ENCODE data around the gene HAUS8.
"Not testable (repeated sequence)": the region's sequence is repeated elsewhere in the genome, so short reads cannot be mapped to it uniquely, and the experiment has no call there.

The HAUS8 gene, protein sequence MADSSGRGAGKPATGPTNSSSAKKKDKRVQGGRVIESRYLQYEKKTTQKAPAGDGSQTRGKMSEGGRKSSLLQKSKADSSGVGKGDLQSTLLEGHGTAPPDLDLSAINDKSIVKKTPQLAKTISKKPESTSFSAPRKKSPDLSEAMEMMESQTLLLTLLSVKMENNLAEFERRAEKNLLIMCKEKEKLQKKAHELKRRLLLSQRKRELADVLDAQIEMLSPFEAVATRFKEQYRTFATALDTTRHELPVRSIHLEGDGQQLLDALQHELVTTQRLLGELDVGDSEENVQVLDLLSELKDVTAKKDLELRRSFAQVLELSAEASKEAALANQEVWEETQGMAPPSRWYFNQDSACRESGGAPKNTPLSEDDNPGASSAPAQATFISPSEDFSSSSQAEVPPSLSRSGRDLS

DNA sequence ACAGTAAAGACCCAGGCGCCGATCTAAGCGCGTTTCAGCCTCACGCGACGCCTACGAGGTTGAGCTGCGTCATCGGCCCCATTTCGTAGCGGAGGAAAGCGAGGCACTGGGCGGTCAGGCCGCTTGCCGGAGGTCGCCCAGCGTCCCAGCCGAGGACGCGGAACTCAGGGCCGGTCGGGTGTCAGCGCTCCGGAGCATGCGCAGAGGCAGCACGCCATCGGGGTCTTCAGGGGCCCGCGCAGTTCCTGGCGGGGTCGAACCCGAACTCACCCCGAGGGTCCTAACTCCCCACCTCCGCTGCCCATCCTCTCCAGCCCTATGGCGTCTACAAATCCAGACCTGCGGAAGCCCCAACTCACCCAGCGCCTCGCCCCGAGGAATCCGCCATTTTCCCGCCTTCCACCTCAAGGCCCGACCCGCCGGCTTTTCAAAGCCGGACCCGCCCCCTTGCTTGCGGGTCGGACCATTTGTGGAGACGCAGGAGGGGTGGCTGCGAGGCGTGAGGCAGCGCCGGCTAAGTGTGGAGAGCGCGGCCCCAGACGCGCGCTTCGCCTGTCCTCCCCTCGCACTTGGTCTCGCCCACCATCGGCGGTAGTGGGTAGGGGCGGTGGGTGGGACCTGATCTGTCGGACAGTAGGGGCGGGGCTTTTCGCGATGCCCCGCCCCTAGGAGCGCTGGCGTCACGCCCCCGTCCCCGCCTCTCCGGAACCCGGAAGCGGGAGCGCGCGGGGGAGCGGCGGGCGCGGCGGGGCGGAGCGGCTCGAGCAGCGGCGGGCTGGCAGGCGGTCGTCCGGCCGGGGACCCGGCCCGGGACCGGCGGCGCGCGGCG is at the start of gene HAUS8, which contains the start of gene MYO9B:
HAUS8 (minus strand) TSS at position 418 of the 829 bp plus-strand sequence; CDS start at position 388, 30 bp downstream.
MYO9B (plus strand) TSS at position 743 of the 829 bp plus-strand sequence. CDS start 25,941 bp downstream, outside the sequence.
- peak; percentile 66 to 100 (median 98) for DNase-seq

DNA sequence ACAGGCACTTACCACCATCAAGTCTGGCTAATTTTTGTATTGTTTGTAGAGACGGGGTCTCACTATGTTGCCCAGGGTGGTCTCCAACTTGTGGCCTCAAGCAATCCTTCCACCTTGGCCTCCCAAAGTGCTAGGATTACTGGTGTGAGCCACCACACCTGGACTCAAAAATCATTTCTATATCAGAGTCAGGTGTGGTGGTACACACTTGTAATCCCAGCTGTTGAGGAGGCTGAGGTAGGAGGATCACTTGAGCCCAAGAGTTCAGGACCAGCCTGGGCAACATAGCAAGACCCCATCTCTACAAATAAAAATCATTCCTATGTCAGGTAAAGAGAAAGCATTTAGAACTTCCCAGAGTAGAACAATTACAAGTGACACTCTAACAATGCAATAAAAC is 48.8 kb upstream of the HAUS8 start:
- no peak for DNase-seq

DNA sequence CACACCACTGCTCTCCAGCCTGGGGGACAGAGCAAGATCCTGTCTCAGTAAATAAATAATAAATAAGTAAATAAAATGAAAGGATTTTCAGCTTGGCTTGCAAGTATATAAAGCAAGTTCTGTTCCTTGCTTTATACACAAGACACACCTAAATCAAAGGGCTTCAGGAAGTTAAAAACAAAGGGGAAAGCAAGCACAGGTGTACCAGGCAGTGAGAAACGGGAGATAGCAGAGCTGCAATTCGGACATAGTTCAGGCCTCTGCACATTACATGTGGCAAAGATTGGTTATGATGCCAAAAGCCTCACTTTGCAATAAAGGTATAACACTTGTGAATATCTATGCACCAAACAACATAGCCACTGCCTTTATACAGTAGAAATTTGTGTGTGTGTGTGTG is 47.8 kb upstream of the HAUS8 start:
- DNase-seq = no peak

DNA sequence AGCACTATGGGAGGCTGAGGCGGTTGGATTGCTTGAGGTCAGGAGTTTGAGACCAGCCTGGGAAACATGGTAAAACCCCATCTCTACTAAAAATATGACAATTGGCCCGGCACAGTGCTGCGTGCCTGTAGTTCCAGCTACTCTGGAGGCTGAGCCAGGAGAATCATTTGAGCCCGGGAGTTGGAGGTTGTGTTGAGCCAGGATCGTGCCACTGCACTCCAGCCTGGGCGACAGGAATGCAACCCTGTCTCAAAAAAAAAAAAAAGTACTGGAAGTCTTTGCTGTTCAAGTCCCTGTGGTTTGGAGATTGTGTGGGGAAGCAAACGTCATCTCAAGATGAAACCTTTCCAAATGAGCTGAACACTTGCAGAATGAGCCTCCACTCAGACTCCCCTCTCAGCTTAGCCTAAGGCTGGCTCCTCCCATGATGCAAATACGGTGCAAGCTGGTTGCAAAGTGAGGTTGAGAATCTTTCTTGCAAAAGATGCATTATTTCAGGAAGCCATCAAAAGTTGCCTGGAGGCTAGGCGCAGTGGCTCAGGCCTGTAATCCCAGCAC is 46.6 kb upstream of the HAUS8 start:
- DNase-seq = no peak

DNA sequence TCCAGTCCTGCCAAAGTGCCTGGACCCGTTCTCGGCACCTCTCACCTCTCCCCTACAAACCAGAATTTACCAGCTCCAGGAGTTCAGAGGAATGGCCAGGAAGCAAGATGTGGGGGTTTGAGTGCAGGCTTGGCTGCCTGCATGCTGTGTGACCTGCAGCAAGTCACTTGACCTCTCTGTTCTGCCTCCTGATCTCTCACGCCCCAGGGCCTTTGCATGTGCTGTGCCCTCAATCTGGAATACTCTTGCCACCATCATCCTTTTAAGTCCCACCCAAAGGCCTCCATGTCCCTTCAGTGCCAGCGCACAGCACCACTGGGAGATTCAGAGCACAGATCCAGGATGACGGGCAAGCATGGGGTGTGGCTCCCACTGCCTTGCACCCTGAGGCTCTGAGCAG is 43.7 kb upstream of the HAUS8 start:
- DNase-seq = no peak

DNA sequence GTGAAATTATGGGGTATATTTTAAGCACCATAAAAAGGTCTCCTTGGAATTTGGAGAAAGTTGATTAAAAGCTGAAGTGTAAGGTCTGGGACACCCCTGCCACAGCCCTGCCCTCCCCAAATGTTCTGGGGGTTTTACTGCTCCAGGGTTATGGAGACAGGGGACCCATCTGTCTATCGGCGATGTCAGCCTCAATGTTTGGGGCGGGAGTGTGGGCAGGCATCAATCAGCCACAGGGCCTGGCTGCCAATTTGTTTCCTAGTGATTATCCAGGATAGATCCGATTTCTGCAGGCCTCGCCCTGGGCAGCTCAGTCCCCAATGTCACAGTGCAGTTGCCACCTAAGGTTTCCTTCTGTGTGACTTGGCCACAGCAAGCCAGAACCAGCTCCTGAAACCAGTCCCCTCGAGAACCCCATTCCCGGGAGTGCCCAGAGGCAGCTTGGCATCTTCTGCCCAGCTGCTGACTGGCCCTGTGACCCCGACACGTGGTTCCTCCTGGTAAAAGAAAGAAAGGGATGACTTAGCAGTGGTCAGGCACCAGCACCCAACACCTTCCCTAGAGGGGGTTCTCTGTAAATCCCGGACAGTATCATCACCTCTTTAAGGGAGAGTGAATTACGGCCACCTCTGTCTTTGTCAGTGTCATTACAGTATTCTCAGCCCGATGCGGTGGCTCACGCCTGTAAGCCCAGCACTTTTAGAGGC is 41.9 kb upstream of the HAUS8 start:
- peak in 18 of 51 donors; percentile 5 to 44 (median 19) for DNase-seq

DNA sequence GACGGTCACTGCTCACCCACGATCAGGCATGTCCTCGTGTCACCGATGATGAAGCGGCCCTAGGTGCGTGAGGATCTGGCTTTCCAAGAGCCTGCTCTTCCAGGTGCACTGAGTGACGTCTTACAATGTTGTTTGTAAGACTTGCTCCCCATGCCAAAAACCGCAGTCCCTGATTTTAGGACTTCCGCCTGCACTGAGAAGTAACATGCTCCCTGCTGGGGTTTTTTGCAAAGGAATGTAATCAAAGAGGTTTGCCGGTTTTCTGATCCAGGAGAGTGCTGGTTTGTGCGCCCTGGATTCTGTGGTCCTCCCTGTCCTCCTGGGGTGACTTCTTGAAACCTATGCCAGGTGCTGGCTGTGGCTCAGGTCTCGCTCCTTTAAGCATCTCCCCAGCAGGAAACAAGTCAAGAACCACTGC is 39.2 kb upstream of the HAUS8 start:
- no peak for DNase-seq

DNA sequence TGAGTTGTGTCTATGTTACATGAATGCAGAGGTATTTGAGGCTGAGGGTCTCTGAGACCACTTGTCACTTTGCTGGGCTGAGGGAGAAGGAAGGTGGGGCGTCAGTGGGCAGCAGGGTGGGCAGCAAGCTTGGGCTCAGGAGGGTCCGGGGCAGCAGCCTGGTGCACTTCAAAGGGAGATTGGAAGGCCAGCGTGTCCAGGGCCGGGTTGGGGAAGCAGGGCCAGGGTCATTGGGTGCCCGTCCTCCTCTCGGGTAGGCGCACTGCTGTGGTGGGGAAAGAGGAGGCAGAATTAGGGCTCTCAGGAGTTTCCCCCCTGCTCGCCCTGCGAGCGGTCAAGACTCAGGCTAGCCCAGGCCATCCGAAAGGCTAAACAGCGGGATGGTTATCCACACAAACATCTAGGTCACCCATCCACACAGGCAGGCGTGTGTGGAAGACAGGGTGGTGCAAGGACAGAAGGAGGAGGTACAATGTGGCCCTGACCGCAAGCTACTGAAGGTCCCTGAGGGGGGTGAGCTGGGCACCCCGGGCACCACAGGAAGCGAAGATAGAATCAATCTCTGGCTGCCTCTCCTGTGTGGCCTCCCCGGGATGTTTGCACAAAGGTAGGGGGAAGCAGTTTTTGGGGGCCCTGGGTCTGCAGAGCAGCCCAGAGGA is 38.0 kb upstream of the HAUS8 start:
- no peak for DNase-seq

DNA sequence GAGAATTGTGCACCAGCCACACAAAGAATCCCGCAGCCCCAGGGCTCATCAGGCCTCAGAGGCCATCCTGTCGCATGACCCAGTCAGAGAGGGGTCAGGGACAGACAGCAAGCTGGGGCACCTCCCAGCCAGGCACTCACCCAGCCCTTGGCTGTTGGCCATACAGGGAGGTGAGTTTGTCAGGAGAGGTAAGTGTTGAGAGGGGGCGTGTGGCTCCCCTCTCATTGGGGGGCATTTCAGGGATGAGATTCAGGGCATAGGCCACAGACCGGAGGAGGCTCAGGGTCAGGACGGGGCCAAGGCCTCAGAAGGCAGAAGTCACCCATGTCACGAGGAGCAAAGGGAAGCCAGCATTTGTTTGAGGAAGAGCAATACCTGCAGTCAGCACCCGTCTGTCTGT is 37.4 kb upstream of the HAUS8 start:
- DNase-seq = peak in 4 of 51 donors; percentile 1 to 8 (median 6)

DNA sequence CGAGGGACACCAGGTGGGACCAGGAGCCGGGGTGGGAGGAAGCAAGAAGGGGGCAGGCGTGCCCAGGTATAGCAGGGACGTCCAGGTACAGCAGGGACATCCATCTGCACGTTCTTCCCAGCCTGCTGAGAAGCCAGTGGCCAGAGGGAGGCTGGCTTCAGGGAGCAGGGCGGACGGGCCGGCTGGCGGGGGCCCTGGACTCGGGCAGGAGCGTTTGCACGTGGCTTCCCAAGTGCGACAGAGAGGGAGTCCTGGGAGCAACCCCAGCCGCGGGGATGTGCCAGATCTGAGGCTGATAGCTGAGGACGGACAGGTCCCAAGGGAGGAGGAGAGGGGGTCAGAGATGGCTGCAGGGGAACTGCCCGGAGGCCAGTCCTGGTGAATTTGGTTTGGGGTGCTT is 37.0 kb upstream of the HAUS8 start:
- no peak for DNase-seq

DNA sequence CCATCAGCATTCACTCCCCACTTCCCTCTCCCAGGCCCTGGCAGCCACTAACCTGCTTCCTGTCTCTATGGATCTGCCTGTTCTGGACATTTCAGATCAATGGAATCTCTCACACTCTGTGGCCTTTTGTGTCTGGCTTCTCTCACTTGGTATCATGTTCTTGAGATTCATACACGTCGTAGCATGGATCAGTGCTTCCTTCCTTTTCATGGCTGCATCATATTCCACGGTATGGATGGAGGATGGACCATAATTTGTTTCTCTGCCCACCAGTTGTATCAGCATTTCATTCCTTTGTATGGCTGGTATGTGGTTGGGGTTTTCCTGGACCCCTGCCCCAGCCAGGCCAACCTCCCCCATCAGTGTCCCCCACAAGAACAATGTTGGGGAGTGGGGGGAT is 36.5 kb upstream of the HAUS8 start:
- no peak for DNase-seq

DNA sequence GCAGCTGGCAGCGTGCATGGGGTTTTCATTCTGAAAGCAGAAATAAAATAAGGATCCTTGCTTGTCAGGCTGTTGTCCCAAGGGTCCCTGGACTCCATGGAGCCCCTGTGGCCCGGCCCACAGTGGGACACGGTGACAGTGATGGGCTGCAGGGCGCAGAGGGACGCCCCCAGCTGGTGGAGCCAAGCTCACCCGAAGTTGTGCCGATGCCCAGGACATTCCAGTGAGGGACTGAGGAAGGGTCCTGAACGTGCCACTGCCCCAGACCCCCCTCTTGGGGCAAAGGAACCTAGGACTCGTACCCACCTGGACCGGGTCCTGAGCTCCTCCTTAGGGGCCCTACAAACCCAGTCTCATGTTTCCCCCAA is 35.3 kb upstream of the HAUS8 start:
- no peak for DNase-seq

DNA sequence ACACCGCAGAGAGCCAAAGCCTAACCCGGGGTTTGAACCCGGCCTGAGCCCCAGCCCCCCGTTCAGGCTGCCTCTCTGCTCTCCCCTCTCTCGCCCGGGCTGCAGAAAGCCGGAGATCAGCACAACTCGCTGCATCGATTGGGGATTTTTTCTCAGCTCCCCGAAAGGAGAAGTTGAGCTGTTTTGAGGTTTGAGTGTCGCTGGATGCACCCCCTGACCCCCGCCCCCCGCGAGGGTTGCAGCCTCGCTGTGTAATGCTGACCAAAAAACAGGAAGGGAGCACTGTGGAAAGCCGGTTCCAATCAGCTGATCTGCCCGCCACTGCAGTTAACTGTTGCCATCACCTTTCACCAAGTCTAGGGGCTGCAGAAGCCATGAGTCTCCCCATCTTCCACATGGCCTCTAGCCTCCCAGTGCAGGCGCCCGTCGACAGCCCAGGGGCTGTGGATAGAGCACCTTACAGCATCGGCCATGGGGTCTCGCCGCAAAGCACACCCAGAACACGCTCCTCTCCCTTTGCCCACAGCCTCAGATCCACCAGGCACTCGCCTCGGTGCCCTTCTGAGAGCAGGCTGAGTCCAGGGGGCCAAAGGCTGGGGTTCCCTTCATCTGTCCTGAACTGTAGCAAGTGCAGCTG is 34.8 kb upstream of the HAUS8 start:
- peak in 27 of 51 donors; percentile 5 to 48 (median 28) for DNase-seq

DNA sequence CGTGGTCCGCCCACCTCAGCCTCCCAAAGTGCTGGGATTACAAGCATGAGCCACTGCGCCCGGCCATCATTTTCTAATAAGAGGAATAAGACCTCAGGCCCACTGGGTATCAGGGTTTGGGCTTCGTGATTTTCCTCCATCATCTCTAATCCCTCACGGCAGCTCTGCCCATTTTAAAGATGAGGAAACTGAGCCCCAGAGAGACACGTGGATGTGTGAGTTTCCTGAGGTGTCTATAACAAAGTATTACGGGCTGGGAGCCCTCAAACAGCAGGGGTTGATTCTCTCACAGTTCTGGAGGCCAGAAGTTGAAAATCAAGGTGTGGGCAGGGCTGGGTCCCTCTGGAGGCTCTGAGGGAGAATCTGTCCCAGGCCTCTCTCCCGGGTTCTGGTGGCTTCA is 34.0 kb upstream of the HAUS8 start:
- DNase-seq = no peak

DNA sequence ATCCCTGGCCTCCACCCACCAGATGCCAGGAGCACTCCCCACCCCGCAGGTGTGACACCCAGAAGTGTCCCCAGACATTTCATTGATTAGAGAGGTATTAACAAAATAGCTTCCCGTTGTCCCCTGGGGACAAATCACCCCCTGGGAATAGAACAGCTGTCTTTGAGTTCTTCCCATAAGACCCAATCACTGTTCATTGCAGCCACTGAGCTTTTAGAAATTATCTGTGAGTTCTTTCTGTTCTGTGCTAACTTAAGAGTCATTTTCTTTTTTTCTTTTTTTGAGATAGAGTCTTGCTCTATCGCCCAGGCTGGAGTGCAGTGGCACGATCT is 33.2 kb upstream of the HAUS8 start:
- no peak for DNase-seq

DNA sequence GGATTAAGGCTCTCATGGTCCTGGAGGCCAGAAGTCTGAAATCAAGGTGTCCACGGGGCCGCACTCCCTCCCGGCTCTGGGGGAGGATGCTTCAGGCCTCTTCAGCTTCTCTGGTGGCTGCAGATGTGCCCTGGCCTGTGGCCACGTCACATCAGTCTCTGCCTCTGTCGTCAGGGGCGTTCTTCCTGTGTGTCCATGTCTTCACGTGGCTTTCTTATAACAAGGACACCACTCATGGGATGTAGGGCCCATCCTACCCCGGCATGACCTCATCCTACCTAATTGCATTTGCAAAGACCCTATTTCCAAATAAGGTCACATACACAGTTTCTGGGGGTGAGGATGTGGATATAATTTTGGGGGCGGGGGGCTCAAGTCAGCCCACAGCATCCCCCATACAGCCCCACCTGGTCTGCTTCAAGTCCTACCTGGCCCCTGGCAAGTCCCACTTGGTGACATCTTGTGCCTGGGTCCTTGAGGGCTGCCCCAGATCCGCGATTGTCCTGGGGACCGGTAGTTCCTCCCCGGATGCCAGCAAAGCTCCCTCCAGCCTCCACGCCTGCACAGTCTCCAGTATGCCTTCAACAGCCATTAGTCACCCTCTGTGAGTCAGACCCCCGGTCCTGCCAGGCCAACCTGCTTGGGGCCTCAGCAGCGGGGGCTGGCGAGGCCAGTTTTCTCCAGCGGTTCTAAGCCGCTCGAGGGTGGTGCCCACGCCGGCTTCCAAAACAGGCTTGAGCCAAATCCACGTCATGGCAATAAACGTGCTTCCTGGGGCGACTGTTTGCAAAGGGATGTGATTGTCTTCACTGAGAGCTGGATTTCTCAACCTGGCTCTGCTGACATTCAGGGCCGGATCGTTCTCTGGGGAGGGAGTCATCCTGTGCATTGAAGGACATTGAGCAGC is 32.5 kb upstream of the HAUS8 start:
- DNase-seq = peak in 28 of 51 donors; percentile 13 to 83 (median 30)

DNA sequence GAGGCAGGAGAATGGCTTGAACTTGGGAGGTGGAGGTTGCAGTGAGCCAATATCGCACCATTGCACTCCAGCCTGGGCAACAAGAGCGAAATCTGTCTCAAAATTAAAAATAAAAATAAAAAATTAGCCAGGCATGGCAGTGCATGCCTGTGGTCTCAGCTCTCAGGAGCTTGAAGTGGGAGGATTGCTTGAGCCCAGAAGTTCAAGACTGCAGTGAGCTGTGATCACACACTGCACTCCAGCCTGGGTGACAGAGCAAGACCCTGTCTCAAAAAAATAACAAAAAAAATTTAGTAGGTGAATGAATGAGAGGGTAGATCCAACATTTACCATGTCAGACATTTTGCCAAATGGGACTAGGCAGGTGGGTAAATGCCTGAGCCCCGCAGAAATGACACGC is 31.7 kb upstream of the HAUS8 start:
- not testable (repeated sequence) for DNase-seq

DNA sequence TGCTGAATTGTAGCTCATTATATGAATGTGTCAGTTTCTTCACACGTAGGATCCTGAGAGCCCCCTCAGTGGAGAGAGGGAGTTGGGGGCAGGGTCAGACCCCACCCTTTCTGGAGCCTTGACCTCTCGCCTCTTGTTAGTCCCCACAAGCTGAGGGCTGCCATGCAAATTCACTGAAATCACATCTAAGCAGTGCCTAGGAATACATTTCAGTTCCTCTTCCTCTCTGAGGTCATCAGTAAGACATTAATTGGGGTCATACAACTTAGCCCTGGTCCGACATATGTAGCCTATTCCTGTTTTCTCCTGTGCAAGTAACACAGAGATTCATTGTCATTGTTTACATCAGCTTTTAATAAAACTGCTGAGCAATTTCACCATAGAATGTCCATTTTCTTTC is 30.3 kb upstream of the HAUS8 start:
- DNase-seq = no peak

DNA sequence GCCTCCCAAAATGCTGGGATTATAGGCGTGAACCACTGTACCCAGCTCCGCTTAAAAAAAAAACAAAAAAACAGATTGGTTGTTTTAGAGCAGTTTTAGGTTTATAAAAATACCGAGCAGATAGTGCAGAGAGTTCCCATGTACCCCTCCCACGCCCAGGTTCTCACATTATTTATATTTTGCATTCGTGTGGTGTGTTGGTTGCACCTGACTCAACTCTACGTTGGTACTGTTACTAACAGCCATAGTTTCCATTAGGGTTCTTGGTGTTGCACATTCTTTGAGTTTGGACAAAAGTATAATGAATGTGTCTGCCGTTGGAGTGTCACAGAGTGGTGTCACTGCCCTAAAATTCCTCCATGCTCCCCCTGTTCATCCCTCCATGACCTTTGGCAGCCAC is 29.4 kb upstream of the HAUS8 start:
- no peak for DNase-seq

DNA sequence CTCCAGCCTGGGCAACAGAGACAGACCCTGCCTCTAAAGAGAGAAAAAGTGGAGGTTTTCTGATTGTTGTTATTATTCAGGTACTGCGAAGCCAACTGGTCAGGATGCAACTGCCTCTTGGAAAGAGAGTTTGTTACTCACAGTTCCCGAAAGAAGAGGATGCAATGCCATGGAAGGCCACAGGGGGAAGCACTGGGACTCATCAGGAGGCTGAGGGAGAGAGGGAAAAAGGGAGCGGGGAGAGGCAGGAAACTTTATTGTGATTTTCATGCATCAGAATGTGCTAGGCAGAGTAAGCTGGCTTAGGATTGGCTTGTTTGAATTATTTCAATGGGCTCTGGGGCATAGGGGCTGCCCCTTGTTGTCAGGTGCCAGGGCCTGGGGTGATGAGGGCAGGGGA is 27.9 kb upstream of the HAUS8 start:
- DNase-seq = no peak

Data from hypothalamus (tissue), 51 donors.